Loucy (cell line): ENCODE results near the gene NUP50.

Source experiments
- H2AFZ ChIP-seq: fragments of 200-600 bp; sonication (generic); 2 replicates; pipeline ENCODE4 v1.6.0; 2016; ENCODE audit warnings: antibody characterized with exemption, mild to moderate bottlenecking, low read length, moderate library complexity
- H3F3A ChIP-seq: fragments of 200-600 bp; 2 replicates; pipeline ENCODE4 v1.6.0; 2016; ENCODE audit warnings: antibody characterized with exemption, low read depth, mild to moderate bottlenecking
- H3K27me3 ChIP-seq: fragments of 200-600 bp; sonication (generic); 2 replicates; pipeline ENCODE4 v1.6.1; 2014; ENCODE audit warnings: low read length, mild to moderate bottlenecking; ENCODE audit not compliant: insufficient read depth, poor library complexity, severe bottlenecking
- H3K36me3 ChIP-seq: fragments of 200-600 bp; sonication (generic); 2 replicates; pipeline ENCODE4 v1.6.1; 2016; ENCODE audit warnings: low read length; ENCODE audit not compliant: insufficient read depth
- H3K4me1 ChIP-seq: fragments of 200-600 bp; sonication (generic); 2 replicates; pipeline ENCODE4 v1.5.1; 2014; ENCODE audit warnings: low read length, mild to moderate bottlenecking; ENCODE audit not compliant: insufficient read depth, poor library complexity, severe bottlenecking
- H3K4me2 ChIP-seq: fragments of 200-600 bp; sonication (generic); 2 replicates; pipeline ENCODE4 v1.6.0; 2014; ENCODE audit warnings: antibody characterized with exemption, low read length, low read depth, mild to moderate bottlenecking; ENCODE audit not compliant: poor library complexity, severe bottlenecking
- H3K4me3 ChIP-seq: fragments of 200-600 bp; sonication (generic); 2 replicates; pipeline ENCODE4 v1.5.1; 2014; ENCODE audit warnings: low read length, mild to moderate bottlenecking, mixed read lengths; ENCODE audit not compliant: poor library complexity, severe bottlenecking
- H3K79me2 ChIP-seq: fragments of 200-600 bp; sonication (generic); 2 replicates; pipeline ENCODE4 v1.6.1; 2014; ENCODE audit warnings: low read length; ENCODE audit not compliant: insufficient read depth
- H3K9ac ChIP-seq: fragments of 200-600 bp; sonication (generic); 2 replicates; pipeline ENCODE4 v1.6.0; 2014; ENCODE audit warnings: mild to moderate bottlenecking, low read depth, low read length, moderate library complexity; ENCODE audit not compliant: poor library complexity, severe bottlenecking
- H3K9me2 ChIP-seq: fragments of 200-600 bp; sonication (generic); replicated peaks from 2 replicates; pipeline ENCODE4 v1.6.1; 2016; ENCODE audit warnings: low read depth, low read length, mixed read lengths
- H3K9me3 ChIP-seq: fragments of 200-600 bp; sonication (generic); 2 replicates; pipeline ENCODE4 v1.6.1; 2014; ENCODE audit warnings: mild to moderate bottlenecking, antibody characterized with exemption, low read length, low read depth; ENCODE audit not compliant: insufficient read depth
- H4K20me1 ChIP-seq: fragments of 200-600 bp; sonication (generic); 2 replicates; pipeline ENCODE4 v1.6.0; 2014; ENCODE audit warnings: antibody characterized with exemption, low read length, mild to moderate bottlenecking; ENCODE audit not compliant: insufficient read depth, poor library complexity, severe bottlenecking
- CTCF ChIP-seq: fragments of 200-600 bp; sonication (generic); conservative IDR thresholded peaks from 2 replicates; pipeline ENCODE4 v1.5.1; 2014; ENCODE audit warnings: mild to moderate bottlenecking, antibody characterized with exemption, low read length
- EZH2phosphoT487 ChIP-seq: fragments of 200-600 bp; IDR thresholded peaks from 2 replicates; pipeline ENCODE4 v1.6.1; 2018; ENCODE audit warnings: antibody characterized with exemption, mild to moderate bottlenecking, moderate library complexity, borderline replicate concordance

Gene NUP50

GRCh38 chr22:45235851-45236342 is 72.2 kb downstream of the NUP50 start:
- no peaks in the 10 kb centered on the region for H3K9me2 ChIP-seq
- no peak overlapping the region for H2AFZ ChIP-seq
- H3K9ac ChIP-seq = no peak overlapping the region
- H4K20me1 ChIP-seq = peaks cover 9% of the 10 kb centered on the region
- no peaks in the 10 kb centered on the region for H3F3A ChIP-seq
- no peaks in the 10 kb centered on the region for H3K9me3 ChIP-seq
- no peaks in the 10 kb centered on the region for H3K27me3 ChIP-seq
- TF ChIP-seq EZH2phosphoT487 (no peak), CTCF (no peak)
- H3K4me3 ChIP-seq = no peak overlapping the region
- no peak overlapping the region for H3K4me2 ChIP-seq
- peaks cover 11% of the 10 kb centered on the region for H3K4me1 ChIP-seq
- H3K79me2 ChIP-seq = peaks cover 6% of the 10 kb centered on the region
- no peaks in the 10 kb centered on the region for H3K36me3 ChIP-seq

- H3K4me2 ChIP-seq = no peak overlapping the region
- no peaks in the 10 kb centered on the region for H3K9me3 ChIP-seq
- no peak overlapping the region for H3K9ac ChIP-seq
- no peaks in the 10 kb centered on the region for H3K27me3 ChIP-seq
- peaks cover 18% of the 10 kb centered on the region for H3K4me1 ChIP-seq
- H3K36me3 ChIP-seq = no peaks in the 10 kb centered on the region
- H3K9me2 ChIP-seq = no peaks in the 10 kb centered on the region
- TF ChIP-seq EZH2phosphoT487 (no peak), CTCF (no peak)
- peaks cover 9% of the 10 kb centered on the region for H4K20me1 ChIP-seq
- no peaks in the 10 kb centered on the region for H3F3A ChIP-seq
- H2AFZ ChIP-seq = no peak overlapping the region
- peaks cover 6% of the 10 kb centered on the region for H3K79me2 ChIP-seq
- H3K4me3 ChIP-seq = no peak overlapping the region
Measured at GRCh38 chr22:45237065-45237990, 73.6 kb downstream of the NUP50 start.
